A549 treated with ZK216348 at 1 μM for 4 hours (cell line): ENCODE measurements around the gene SLC16A12. TPM values are rescaled to one million over a fixed set of nuclear protein-coding genes. Genes with fewer than 3 reads are reported as not detected.

Experiments used
- total RNA-seq: library from RNA; stranded (reverse); fragments of 200-300 nt; extraction: Qiagen RNA extraction; gene quantifications from 5 replicates; pipeline ENCODE4 v1.2.3, GENCODE V29; 2022; ENCODE audit warnings: low read depth

The SLC16A12 gene
- total RNA-seq = 0.09 to 0.27 TPM (median 0.19 TPM) in 5 replicates

GRCh38 chr10:89535171-89536012 lies at the start of gene SLC16A12:
Gene SLC16A12, minus strand, starts transcription at chr10:89535594. Its CDS starts 73,016 bp downstream, at chr10:89462578.

GRCh38 chr10:89414146-89414878 lies 121.1 kb downstream of the SLC16A12 start, which contains the start of gene IFIT5:
Gene IFIT5, plus strand, starts transcription at chr10:89414568. Its CDS starts 231 bp downstream, at chr10:89414799.

GRCh38 chr10:89391907-89392756 lies 143.3 kb downstream of the SLC16A12 start, which contains the start of gene IFIT1:
Gene IFIT1, plus strand, starts transcription at chr10:89392623. Its CDS starts 90 bp downstream, at chr10:89392713.

Other genes starting within 250 kb of the SLC16A12 start
- gene IFIT2, start 233.5 kb downstream of the SLC16A12 start, total RNA-seq = 1.7 to 4.5 TPM (median 2.8 TPM) in 5 replicates
- 3.8 to 7.2 TPM (median 4.9 TPM) in 5 replicates for gene IFIT3, start 207.6 kb downstream of the SLC16A12 start, total RNA-seq
- gene IFIT1B, start 157.5 kb downstream of the SLC16A12 start, total RNA-seq = not detected in 5 replicates
- gene IFIT1, start 143.0 kb downstream of the SLC16A12 start, total RNA-seq = 3.5 to 7.0 TPM (median 4.8 TPM) in 5 replicates
- gene IFIT5, start 121.0 kb downstream of the SLC16A12 start, total RNA-seq = 6.8 to 13.9 TPM (median 8.6 TPM) in 5 replicates
- 4.6 to 7.9 TPM (median 7.2 TPM) in 5 replicates for gene PANK1, start 109.6 kb upstream of the SLC16A12 start, total RNA-seq
- gene KIF20B, start 166.0 kb upstream of the SLC16A12 start, total RNA-seq = 8.8 to 17.8 TPM (median 14.2 TPM) in 5 replicates